Omental fat pad (tissue), 4 donors: ENCODE measurements around the gene RBMS3. TPM values are rescaled to one million over a fixed set of nuclear protein-coding genes. Genes with fewer than 3 reads are reported as not detected.
A peak's percentile ranks its signal among the peaks of the same experiment; 100 is the strongest.

Experiments used
- ATAC-seq: fragments of 150-250 bp; one replicate; pipeline ENCODE4 v1.9.1; 2016; ENCODE audit warnings: mild to moderate bottlenecking, moderate library complexity; ENCODE audit not compliant: low FRiP score
- DNase-seq: peaks from one replicate; pipeline ENCODE4 v3.0.0-alpha.2; 2019; ENCODE audit warnings: low spot score
- total RNA-seq, 4 donors: library from RNA; depleted of rRNA; stranded (reverse); fragments of >200 nt; gene quantifications; one replicate each; pipeline ENCODE4 v1.1.0, GENCODE V29; 2016
- TF ChIP-seq, protein P1 (sequence below), 3 donors: fragments of 450-650 bp; IDR thresholded peaks; one replicate each; pipeline ENCODE4 v1.5.1; 2016 to 2017; ENCODE audit warnings: antibody characterized with exemption in 3 of 3, mild to moderate bottlenecking in 3 of 3, moderate library complexity in 2 of 3

Gene RBMS3
- total RNA-seq, 4 donors from 2014 or later, result 61.5 to 185 (median 120) TPM

GRCh38 chr3:29291260-29291981 is 10.6 kb downstream of the RBMS3 start:
- TF ChIP-seq, protein P1, sequence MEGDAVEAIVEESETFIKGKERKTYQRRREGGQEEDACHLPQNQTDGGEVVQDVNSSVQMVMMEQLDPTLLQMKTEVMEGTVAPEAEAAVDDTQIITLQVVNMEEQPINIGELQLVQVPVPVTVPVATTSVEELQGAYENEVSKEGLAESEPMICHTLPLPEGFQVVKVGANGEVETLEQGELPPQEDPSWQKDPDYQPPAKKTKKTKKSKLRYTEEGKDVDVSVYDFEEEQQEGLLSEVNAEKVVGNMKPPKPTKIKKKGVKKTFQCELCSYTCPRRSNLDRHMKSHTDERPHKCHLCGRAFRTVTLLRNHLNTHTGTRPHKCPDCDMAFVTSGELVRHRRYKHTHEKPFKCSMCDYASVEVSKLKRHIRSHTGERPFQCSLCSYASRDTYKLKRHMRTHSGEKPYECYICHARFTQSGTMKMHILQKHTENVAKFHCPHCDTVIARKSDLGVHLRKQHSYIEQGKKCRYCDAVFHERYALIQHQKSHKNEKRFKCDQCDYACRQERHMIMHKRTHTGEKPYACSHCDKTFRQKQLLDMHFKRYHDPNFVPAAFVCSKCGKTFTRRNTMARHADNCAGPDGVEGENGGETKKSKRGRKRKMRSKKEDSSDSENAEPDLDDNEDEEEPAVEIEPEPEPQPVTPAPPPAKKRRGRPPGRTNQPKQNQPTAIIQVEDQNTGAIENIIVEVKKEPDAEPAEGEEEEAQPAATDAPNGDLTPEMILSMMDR (IDR thresholded peaks at IDR 0.05), result no peak
- no peak for DNase-seq
- peak; percentile 55 for ATAC-seq

GRCh38 chr3:29291982-29292363 is 11.1 kb downstream of the RBMS3 start:
- ATAC-seq (no peak), DNase-seq (no peak)
- TF ChIP-seq, protein P1 (IDR thresholded peaks at IDR 0.05), result no peak

GRCh38 chr3:29293421-29293820 is 12.6 kb downstream of the RBMS3 start:
- ATAC-seq (no peak), DNase-seq (no peak)
- TF ChIP-seq, protein P1 (IDR thresholded peaks at IDR 0.05), result no peak

- TF ChIP-seq, protein P1 (IDR thresholded peaks at IDR 0.05), result no peak
- no peak for ATAC-seq
- no peak for DNase-seq
These were observed 17.1 kb downstream of the RBMS3 start for GRCh38 chr3:29297998-29298397.

DNA sequence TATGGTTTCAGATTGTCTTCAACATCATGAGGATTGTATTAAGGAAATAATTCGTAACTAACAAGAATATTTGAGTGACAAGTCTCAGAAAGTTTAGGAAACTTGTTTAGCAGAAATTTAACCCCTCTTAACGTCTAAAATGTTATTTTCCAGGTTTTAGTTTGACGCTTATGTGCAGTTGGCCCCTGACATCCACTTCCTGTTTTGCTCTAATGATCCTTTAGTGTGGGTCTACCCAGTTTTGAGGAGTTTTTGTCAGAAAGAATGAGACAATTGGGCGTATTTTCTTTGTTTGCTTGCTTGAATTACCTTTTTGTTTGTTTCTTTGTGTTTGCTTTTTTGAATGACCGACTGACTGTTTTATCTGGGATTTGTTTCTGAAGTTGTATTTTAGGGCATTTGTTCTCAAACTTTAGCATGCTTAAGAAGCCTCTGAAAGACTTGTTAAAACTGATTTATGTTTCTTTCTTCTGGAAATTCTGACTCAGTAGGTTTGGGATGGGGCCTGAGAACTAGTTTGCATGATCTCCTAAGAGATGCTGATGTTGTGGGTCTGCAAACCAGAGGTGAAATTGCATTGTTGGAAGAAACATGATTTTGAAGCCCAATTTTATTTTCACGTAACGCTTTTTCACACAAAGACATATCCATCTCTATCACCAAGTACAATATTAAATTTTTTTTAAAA is 20.6 kb downstream of the RBMS3 start:
- DNase-seq, result no peak
- no peak for ATAC-seq
- TF ChIP-seq, protein P1 (IDR thresholded peaks at IDR 0.05), result no peak

DNA sequence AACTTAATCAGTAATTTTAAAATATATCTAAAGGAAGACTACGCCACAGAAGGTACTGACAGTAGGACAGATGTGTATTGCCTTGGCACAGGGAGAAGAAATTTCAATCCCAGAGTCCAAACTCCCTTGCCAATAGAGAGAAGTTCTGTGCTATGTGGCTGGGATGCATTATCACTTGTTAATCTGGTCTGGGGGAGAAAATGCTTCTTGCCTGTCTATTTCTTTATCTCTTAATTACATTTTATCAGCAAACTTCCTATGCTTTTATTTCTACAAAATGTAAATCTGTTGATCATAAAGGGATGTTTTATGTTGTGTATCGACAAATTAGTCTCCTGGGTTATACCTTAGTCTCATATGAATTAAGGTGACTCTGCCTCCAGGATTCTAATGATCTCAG is 21.7 kb downstream of the RBMS3 start:
- DNase-seq, result no peak
- ATAC-seq, result no peak
- TF ChIP-seq, protein P1 (IDR thresholded peaks at IDR 0.05), result no peak

DNA sequence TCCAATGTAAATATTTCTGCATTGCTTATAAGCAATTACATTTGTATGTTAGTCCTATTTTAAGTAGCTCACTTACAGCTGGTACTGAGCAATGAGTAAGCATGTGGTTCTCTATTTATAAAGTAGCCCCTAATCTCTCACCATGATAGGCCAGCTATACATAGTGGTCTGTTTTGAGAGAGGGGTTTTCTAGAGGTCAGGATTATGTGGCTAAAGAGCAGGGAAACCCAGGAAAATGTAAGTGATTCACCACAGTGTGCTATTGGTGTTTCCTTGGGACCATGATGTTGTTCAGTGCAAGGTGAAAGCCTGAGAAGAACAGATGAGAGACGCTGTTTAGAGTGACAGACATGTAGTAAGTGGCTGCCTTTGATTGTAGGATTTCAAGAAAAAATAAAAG is 26.4 kb downstream of the RBMS3 start:
- TF ChIP-seq, protein P1 (IDR thresholded peaks at IDR 0.05), result no peak
- ATAC-seq (no peak), DNase-seq (no peak)
